Urinary bladder (tissue), 4 donors: ENCODE data around the gene LHB. TPM values are rescaled to one million over a fixed set of nuclear protein-coding genes. Genes with fewer than 3 reads are reported as not detected.
"Not testable (repeated sequence)": the region's sequence is repeated elsewhere in the genome, so short reads cannot be mapped to it uniquely, and the experiment has no call there.

Experiments used
- DNase-seq: peaks from one replicate; pipeline ENCODE4 v3.0.0-alpha.2; 2015; ENCODE audit errors: extremely low spot score
- H3K27ac ChIP-seq: one replicate; pipeline ENCODE4 v1.5.1; 2013; ENCODE audit warnings: low read depth, mild to moderate bottlenecking, moderate library complexity
- H3K36me3 ChIP-seq: one replicate; pipeline ENCODE4 v1.6.1; 2013; ENCODE audit warnings: mild to moderate bottlenecking, moderate library complexity; ENCODE audit not compliant: insufficient read depth
- H3K4me1 ChIP-seq: one replicate; pipeline ENCODE4 v1.6.1; 2013; ENCODE audit warnings: mild to moderate bottlenecking, moderate library complexity; ENCODE audit not compliant: insufficient read depth
- H3K4me3 ChIP-seq: one replicate; pipeline ENCODE4 v1.5.1; 2013; ENCODE audit warnings: low read depth, low read length
- WGBS: extraction: QIAGEN DNeasy Blood & Tissue Kit; methylation state at CpG from one replicate; pipeline ENCODE4 v1.1.7; 2013; 5-methylcytosine and 5-hydroxymethylcytosine counted together
- polyA plus RNA-seq: library from polyadenylated mRNA; stranded (reverse); fragments of 200-250 nt; gene quantifications from one replicate; pipeline ENCODE4 v1.2.3, GENCODE V29; 2013
- total RNA-seq: library from RNA; depleted of rRNA; stranded (reverse); fragments of >200 nt; gene quantifications from one replicate; pipeline ENCODE4 v1.2.3, GENCODE V29; 2014
- donor health status: healthy with polysubstance abuse.
- donor health status: healthy.

Gene LHB
- not detected for total RNA-seq
- not detected for polyA plus RNA-seq

DNA sequence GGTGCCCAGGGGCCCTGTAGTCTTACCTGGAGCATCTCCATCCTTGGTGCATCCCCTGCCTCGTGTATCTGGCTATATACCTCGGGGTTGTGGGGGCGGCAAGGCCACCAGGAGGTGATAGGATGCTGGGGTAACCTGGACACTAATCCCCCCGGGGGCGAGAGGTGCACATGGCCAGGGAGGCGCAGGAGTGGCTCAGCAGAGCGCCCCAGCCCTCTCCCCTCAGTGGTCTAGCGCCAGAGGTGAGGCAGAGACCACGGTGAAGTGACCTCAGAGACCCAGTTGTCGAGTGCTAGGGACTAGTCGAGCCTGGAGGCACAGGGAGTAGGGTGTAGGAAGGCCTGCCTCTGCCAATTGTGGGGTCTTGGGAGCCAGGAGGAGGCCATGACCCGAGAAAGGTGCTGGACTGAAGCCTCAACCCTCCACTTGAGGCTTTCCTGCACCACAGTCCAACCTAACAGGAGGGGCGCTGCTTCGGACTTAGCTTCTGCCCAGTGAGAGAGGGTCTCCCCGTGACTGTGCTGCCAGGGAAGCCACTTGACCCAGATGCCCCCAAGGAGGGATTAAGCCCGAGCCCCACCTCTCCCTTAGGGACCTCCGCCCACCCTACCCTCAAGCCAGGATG lies at the start of gene LHB:
LHB (minus strand) TSS at position 51 of the 625 bp plus-strand sequence; CDS start at position 41, 10 bp downstream.
- no peak for DNase-seq
- peak within 1 kb of the TSS; percentile 44 for H3K4me3 ChIP-seq
- H3K4me1 ChIP-seq, result no peaks in the 10 kb centered on the region
- peaks cover 2% of the 10 kb centered on the region for H3K36me3 ChIP-seq
- WGBS, result 75% methylated on average over 17 of the region's 17 CpGs
- H3K27ac ChIP-seq, result no peak within 1 kb of the TSS

DNA sequence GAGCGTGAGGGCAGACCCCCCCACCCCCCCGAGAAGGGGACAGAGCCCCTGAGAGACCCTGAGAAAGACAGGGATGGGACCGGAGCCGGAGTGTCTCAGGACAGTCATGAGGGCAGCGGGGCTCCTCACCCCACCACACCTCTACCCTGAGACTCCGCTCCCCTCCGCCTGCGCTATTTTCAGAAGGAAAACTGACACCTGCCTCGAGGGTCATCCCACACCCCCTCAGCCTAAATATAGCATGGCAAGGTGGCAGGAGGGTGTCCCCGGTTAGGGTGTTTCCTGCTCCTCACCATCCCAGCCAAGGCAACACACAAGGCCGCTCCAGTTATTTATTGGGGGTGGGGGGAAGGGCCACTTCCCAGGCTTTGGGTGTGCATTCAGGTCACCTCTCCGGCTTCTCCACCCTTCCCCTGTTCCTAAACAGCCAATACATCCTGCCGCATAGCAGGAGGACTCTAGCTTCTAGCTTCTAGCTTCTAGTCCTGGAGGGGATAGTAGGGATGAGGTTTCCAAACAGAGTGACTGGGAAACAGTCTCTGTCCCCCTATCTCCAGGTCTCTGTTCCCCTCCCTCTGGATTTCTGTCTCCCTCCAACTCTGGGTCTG lies 49.1 kb upstream of the LHB start:
- no peak for DNase-seq
- Histone ChIP-seq H3K36me3 (no peaks in the 10 kb centered on the region), H3K27ac (no peak overlapping the region), H3K4me1 (no peaks in the 10 kb centered on the region), H3K4me3 (no peak overlapping the region)
- 63% methylated on average over 13 of the region's 13 CpGs for WGBS

- Histone ChIP-seq H3K27ac (no peak within 1 kb of the TSS), H3K4me3 (peak within 1 kb of the TSS; percentile 31), H3K36me3 (no peaks in the 10 kb centered on the region), H3K4me1 (no peaks in the 10 kb centered on the region)
- 4% methylated on average over 53 of the region's 53 CpGs for WGBS
- no peak for DNase-seq
Observed at GRCh38 chr19:49064768-49065611, 48.1 kb upstream of the LHB start, which contains the start of gene NTF4. Gene NTF4, minus strand, starts transcription at chr19:49064818. Its CDS starts 2,821 bp downstream, at chr19:49061997.

DNA sequence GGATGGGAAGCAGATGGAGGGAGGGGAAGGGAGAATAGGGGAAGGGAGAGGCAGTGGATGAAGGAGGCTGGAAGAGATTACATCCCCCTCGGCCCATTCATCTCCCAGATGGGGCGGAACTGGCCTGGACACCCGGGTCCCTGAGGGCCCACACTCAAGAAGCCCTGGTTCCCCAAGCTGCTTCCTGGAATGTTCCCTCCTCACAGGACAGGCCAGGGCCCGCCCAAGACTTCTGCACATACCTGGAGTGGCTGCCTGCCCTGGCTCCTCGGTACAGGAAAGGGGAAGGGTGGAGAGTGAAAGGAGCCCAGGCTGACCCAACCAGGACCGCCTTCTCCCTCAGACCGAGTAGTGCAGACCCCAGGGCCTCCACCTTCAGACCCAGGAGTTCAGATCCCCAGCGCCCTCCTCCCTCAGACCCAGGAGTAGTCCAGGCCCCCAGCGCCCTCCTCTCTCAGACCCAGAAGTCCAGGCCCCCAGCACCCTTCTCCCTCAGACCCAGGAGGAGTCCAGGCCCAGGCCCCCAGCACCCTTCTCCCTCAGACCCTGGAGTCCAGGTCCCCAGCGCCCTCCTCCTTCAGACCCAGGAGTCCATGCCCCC lies 47.2 kb upstream of the LHB start:
- H3K4me3 ChIP-seq, result no peak overlapping the region
- WGBS, result 55% methylated on average over 10 of the region's 10 CpGs
- no peaks in the 10 kb centered on the region for H3K4me1 ChIP-seq
- no peak for DNase-seq
- no peak overlapping the region for H3K27ac ChIP-seq
- H3K36me3 ChIP-seq, result no peaks in the 10 kb centered on the region

DNA sequence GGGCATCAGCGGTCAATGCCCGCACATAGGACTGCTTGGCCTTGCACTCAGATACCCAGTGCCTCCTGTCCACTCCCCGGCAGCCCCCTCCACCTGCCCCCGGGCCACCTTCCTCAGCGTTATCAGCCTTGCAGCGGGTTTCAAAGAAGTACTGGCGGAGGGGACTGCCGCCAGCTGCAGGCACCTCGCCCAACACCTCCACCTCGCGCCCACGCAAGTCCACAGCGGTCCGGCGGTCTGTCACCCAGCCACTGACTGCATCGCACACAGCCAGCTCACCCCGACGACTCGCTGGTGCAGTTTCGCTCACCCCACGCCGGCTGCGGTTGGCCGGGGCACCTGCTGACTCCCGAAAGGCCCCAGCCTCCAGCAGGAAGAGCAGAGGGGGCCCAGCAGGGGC lies 44.6 kb upstream of the LHB start:
- no peaks in the 10 kb centered on the region for H3K36me3 ChIP-seq
- 77% methylated on average over 25 of the region's 25 CpGs for WGBS
- DNase-seq, result no peak
- no peak overlapping the region for H3K27ac ChIP-seq
- H3K4me1 ChIP-seq, result no peaks in the 10 kb centered on the region
- no peak overlapping the region for H3K4me3 ChIP-seq

DNA sequence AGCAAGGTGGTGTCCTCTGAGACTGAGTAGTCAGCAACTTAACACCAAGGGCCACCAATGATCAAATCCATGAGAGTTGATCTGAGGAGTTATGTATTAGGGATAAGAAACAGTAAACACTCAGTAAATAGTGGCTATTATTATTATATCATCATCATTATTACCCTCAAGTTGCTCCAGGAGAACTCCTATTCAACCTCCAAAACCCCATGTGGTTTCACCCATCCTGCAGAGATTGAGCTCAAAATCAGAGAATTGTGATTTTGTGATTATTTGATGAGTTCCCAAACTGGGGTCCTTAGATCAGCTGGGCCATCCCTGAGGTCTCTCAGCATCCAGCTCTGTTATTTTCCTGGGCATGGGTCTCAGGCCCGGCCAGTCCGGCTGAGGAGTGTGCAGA lies 44.1 kb upstream of the LHB start:
- Histone ChIP-seq H3K4me1 (no peaks in the 10 kb centered on the region), H3K36me3 (no peaks in the 10 kb centered on the region), H3K27ac (no peak overlapping the region), H3K4me3 (no peak overlapping the region)
- 99% methylated on average over 2 of the region's 2 CpGs for WGBS
- no peak for DNase-seq

DNA sequence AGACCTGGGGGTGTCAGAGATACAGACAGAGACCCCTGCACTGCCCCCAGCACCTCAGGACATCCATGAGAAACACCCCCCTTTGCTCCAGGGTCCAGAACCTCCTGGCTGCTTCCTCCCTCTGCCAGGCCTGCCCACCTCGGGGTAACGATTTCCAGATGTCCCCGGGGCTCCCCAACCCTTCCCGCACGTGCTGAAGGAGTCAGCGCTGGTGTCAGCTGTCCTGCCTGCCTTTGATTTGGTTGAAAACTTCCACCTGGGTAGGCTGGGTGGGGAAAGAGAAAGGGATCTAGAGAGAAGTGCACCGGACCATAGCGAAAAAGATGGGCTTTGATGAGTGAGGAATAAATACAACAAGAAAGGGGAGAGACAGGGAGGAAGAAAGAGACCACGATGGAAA lies 42.2 kb upstream of the LHB start:
- no peak for DNase-seq

GRCh38 chr19:49058562-49058961 lies 41.7 kb upstream of the LHB start:
- no peaks in the 10 kb centered on the region for H3K4me1 ChIP-seq
- H3K4me3 ChIP-seq, result no peak overlapping the region
- DNase-seq, result no peak
- WGBS, result 35% methylated on average over 10 of the region's 10 CpGs
- no peaks in the 10 kb centered on the region for H3K36me3 ChIP-seq
- no peak overlapping the region for H3K27ac ChIP-seq

More for the DNA sequence above, 42.2 kb upstream of the LHB start:
- H3K36me3 ChIP-seq, result no peaks in the 10 kb centered on the region
- H3K4me1 ChIP-seq, result no peaks in the 10 kb centered on the region
- H3K4me3 ChIP-seq, result no peak overlapping the region
- 35% methylated on average over 9 of the region's 9 CpGs for WGBS
- H3K27ac ChIP-seq, result no peak overlapping the region

DNA sequence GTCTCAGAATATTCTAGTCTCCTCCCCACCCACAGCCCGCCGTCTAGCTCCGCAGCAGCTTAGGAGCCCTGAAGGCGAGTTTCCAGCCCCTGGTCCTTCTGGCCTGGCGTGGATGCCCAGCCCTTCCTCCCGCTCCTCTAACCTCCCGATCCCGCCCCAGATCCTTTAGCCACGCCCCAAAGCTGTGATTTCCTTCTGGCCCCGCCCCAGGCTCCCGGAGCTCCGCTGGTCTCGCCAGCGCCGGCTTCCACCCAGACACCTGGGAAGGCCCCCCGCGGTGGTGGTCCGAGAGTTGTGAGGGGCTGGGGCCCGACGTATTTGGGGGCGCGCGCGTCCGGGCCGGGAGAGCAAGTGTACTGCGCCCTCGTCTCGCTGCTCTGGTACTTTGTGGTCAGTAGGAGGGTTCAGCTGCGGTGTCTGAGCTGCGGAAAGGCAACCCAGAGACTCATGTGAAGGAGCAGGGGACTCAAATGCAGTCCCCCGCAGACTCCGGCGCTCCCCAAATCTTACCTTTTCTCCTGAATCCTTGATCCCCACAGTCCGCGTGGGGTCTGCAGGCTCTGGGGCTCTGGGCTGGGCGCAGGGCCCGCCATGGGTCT lies 40.8 kb upstream of the LHB start, which contains the start of gene CGB7:
CGB7 (minus strand) TSS at position 114 of the 599 bp plus-strand sequence. CDS start 2,374 bp downstream, outside the sequence.
- WGBS, result 5% methylated on average over 38 of the region's 38 CpGs
- no peak for DNase-seq

GRCh38 chr19:49056902-49057596 lies 40.2 kb upstream of the LHB start:
- H3K36me3 ChIP-seq, H3K4me1 ChIP-seq, DNase-seq, H3K27ac ChIP-seq: not testable (repeated sequence)
- peak overlapping the region; percentile 46 for H3K4me3 ChIP-seq
- WGBS, result 3% methylated on average over 34 of the region's 34 CpGs

More for the DNA sequence above, 40.8 kb upstream of the LHB start, which contains the start of gene CGB7:
- Histone ChIP-seq H3K4me1 (no peaks in the 10 kb centered on the region), H3K36me3 (no peaks in the 10 kb centered on the region), H3K4me3 (peak within 1 kb of the TSS; percentile 46), H3K27ac (no peak within 1 kb of the TSS)

- Histone ChIP-seq H3K4me3 (peak overlapping the region; percentile 46), H3K27ac (no peak overlapping the region), H3K36me3 (no peaks in the 10 kb centered on the region), H3K4me1 (no peaks in the 10 kb centered on the region)
- under 1% methylated on average over 63 of the region's 63 CpGs for WGBS
- no peak for DNase-seq
Observed at GRCh38 chr19:49056101-49056901, 39.4 kb upstream of the LHB start.

DNA sequence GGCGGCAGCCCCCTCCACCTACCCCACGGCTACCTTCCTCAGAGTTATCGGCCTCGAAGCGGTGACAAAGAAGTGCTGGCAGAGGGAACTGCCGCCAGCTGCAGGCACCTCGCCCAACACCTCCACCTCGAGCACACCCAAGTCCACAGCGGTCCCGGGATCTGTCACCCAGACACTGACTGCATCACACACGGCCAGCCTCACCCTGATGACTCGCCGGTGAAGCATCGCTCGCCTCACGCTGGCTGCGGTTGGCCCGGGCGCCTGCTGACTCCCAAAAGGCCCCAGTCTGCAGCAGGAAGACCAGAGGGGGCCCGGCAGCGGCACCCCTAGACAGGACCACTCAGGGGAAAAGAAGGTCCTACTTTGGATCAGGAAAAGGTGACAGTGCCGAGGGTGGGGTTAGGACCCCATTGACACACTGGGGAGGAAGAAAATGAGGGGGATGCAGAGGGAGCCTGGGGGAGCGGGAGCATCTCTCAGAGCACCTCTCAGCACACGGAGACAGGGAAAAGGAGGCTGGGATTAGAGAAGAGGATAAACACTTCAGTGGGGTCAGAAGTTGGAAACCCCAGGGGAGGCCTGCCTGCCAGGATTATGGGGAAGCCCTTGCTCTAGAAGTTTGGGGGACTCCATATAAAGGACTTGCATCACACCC lies 33.6 kb upstream of the LHB start:
- DNase-seq, H3K27ac ChIP-seq, H3K4me3 ChIP-seq, H3K36me3 ChIP-seq, H3K4me1 ChIP-seq: not testable (repeated sequence)
- 72% methylated on average over 24 of the region's 24 CpGs for WGBS
